HCT116 (cell line): ENCODE results near the gene IL20. TPM values are rescaled to one million over a fixed set of nuclear protein-coding genes. Genes with fewer than 3 reads are reported as not detected.
"Not testable (repeated sequence)": the region's sequence is repeated elsewhere in the genome, so short reads cannot be mapped to it uniquely, and the experiment has no call there.

Source experiments
- ATAC-seq: fragments of 200-7000 bp; cut with Tn5 transposase; 2 replicates; pipeline ENCODE4 v1.9.1; 2020; ENCODE audit warnings: mild to moderate bottlenecking, moderate library complexity
- BruUV-seq: library from RNA; stranded (reverse); fragments of 400-500 nt; replicated peaks from 2 replicates; lab custom pipeline; 2021; lab: Mats Ljungman, UMichigan
- CTCF ChIA-PET: fragments of 300-600 bp; sonication (Branson Sonifier 250); formaldehyde crosslinking; loops from one replicate; lab custom pipeline; 2021; ENCODE audit warnings: antibody characterized with exemption; lab: Charles Lee
- POLR2A ChIA-PET: fragments of 300-600, 350-600 bp; sonication (Branson Sonifier 250); formaldehyde crosslinking; loops from one replicate; lab custom pipeline; 2021; ENCODE audit warnings: antibody characterized with exemption; lab: Charles Lee
- RAD21 ChIA-PET, 2 experiments: fragments of 300-600 bp; sonication (Branson Sonifier 250); formaldehyde crosslinking; loops; one replicate each; lab custom pipeline; 2023; ENCODE audit warnings: low total read pairs in 2 of 2; ENCODE audit not compliant: uncharacterized antibody in 2 of 2, unreplicated experiment in 2 of 2, low non-redundant PET in 1 of 2; lab: Charles Lee
- DNase-seq: peaks from one replicate; pipeline ENCODE4 v3.0.0-alpha.2; 2010; ENCODE audit warnings: low read depth, low spot score
- H2AFZ ChIP-seq: fragments of 200-600 bp; shearing (Covaris generic), sonication (generic); 2 replicates; pipeline ENCODE4 v1.6.1; 2017; ENCODE audit warnings: low read depth, mixed run types, mixed read lengths, antibody characterized with exemption, low read length; ENCODE audit not compliant: poor library complexity, severe bottlenecking
- H3K27ac ChIP-seq: 2 replicates; pipeline ENCODE4 v1.5.1; 2012; ENCODE audit warnings: low read depth, low read length
- H3K27me3 ChIP-seq: fragments of 200-600 bp; sonication (generic); 2 replicates; pipeline ENCODE4 v1.6.1; 2016; ENCODE audit warnings: mixed run types, low read length, mixed read lengths; ENCODE audit not compliant: insufficient read depth
- H3K36me3 ChIP-seq, 2 experiments: fragments of 200-500 bp in 1 of 2; fragments of 200-600 bp in 1 of 2; sonication (Bioruptor generic) in 1 of 2; sonication (generic) in 1 of 2; 2 replicates each; pipeline versions ENCODE4 v1.5.1 to v1.6.1; 2014 to 2016; ENCODE audit warnings: low read length in 2 of 2, inconsistent platforms in 1 of 2, mixed read lengths in 1 of 2, mixed run types in 1 of 2; ENCODE audit not compliant: insufficient read depth in 2 of 2, control insufficient read depth in 1 of 2
- H3K4me1 ChIP-seq, 2 experiments: fragments of 200-600 bp in 1 of 2; sonication (generic) in 1 of 2; 2 replicates each; pipeline versions ENCODE4 v1.5.1 to v1.6.1; 2012 to 2017; ENCODE audit warnings: low read length in 2 of 2, inconsistent platforms in 1 of 2, mild to moderate bottlenecking in 1 of 2, mixed read lengths in 1 of 2, mixed run types in 1 of 2, moderate library complexity in 1 of 2; ENCODE audit not compliant: insufficient read depth in 2 of 2, control insufficient read depth in 1 of 2
- H3K4me2 ChIP-seq: fragments of 200-600 bp; sonication (generic); 2 replicates; pipeline ENCODE4 v1.6.1; 2017; ENCODE audit warnings: mixed run types, low read length, mixed read lengths
- H3K4me3 ChIP-seq, 2 experiments: fragments of 200-600 bp in 1 of 2; sonication (generic) in 1 of 2; replicated peaks in 1 of 2; 2 replicates each; pipeline ENCODE4 v1.5.1; 2011 to 2016; ENCODE audit warnings: low read length in 2 of 2, control low read depth in 1 of 2, low read depth in 1 of 2, mild to moderate bottlenecking in 1 of 2, mixed read lengths in 1 of 2, mixed run types in 1 of 2
- H3K79me2 ChIP-seq: fragments of 200-600 bp; sonication (generic); 2 replicates; pipeline ENCODE4 v1.6.1; 2017; ENCODE audit warnings: mild to moderate bottlenecking, mixed run types, low read length, moderate library complexity, mixed read lengths; ENCODE audit not compliant: insufficient read depth
- H3K9ac ChIP-seq: fragments of 200-600 bp; sonication (generic); 2 replicates; pipeline ENCODE4 v1.6.1; 2016; ENCODE audit warnings: low read length, mixed read lengths
- H3K9me2 ChIP-seq: fragments of 200-600 bp; sonication (generic), shearing (Covaris generic); 2 replicates; pipeline ENCODE4 v1.6.1; 2017; ENCODE audit warnings: mixed run types, mild to moderate bottlenecking, moderate library complexity; ENCODE audit not compliant: insufficient read depth
- H3K9me3 ChIP-seq, 2 experiments: fragments of 200-500 bp in 1 of 2; fragments of 200-600 bp in 1 of 2; sonication (Bioruptor generic) in 1 of 2; sonication (generic) in 1 of 2; 2 replicates each; pipeline ENCODE4 v1.6.1; 2014 to 2017; ENCODE audit warnings: low read length in 2 of 2, mixed read lengths in 2 of 2, inconsistent platforms in 1 of 2, low read depth in 1 of 2, mild to moderate bottlenecking in 1 of 2, mixed run types in 1 of 2, moderate library complexity in 1 of 2; ENCODE audit not compliant: control insufficient read depth in 1 of 2, insufficient read depth in 1 of 2
- H4K20me1 ChIP-seq: fragments of 200-600 bp; sonication (generic), shearing (Covaris generic); 2 replicates; pipeline ENCODE4 v1.6.1; 2017; ENCODE audit warnings: mixed run types, mild to moderate bottlenecking, moderate library complexity; ENCODE audit not compliant: insufficient read depth
- POLR2AphosphoS5 ChIP-seq: IDR thresholded peaks from 2 replicates; pipeline ENCODE4 v1.6.1; 2011; ENCODE audit warnings: mild to moderate bottlenecking, low read depth, low read length, moderate library complexity
- ZNF274 ChIP-seq: fragments of 200-500 bp; sonication (Bioruptor generic); IDR thresholded peaks from 2 replicates; pipeline ENCODE4 v1.6.1; 2014; ENCODE audit warnings: mild to moderate bottlenecking, low read depth, low read length, inconsistent platforms
- intact Hi-C: fragments of 100-400 bp; cut with micrococcal nuclease; formaldehyde crosslinking; loops from 2 replicates; pipeline ENCODE4 v1.10.0; 2022
- total RNA-seq: library from RNA; stranded (reverse); gene quantifications from one replicate; pipeline ENCODE4 v1.2.1, GENCODE V29; 2021; ENCODE audit not compliant: unreplicated experiment
- TF ChIP-seq, protein P1 (sequence below): IDR thresholded peaks from 2 replicates; pipeline ENCODE4 v1.6.1; 2011; ENCODE audit warnings: mild to moderate bottlenecking, low read length, moderate library complexity; ENCODE audit not compliant: insufficient replicate concordance; ENCODE audit errors: extremely low read depth

IL20 gene
- total RNA-seq, 1 experiment from 2014 or later, result not detected

DNA sequence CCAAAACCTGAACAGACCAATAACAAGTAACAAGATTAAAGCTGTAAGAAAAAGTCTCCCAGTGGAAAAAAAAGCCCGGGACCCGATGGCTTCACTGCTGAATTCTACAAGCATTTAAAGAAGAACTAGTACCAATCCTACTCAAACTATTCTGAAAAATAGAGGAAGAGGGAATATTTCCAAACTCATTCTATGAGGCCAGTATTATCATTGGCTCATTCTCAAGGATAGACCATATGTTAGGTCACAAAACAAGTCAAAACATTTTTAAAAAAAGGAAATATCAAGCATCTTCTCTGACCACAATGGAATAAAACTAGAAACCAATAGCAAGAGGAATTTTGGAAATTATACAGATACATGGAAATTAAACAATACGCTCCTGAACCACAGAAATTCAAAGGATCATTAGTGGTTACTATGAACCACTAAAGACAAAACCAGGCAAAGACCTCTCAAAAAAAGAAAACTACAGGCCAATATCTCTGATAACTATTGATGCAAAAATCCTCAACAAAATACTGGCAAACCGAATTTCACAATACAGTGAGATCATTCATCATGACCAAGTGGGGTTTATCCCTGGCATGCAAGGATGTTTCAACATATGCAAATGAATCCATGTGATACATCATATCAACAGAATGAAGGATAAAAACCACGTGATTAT is 13.9 kb upstream of the IL20 start:
- H2AFZ ChIP-seq, result no peak overlapping the region
- H4K20me1 ChIP-seq, result no peaks in the 10 kb centered on the region
- no peak overlapping the region for H3K4me3 ChIP-seq
- no peak overlapping the region for H3K4me2 ChIP-seq
- no peaks in the 10 kb centered on the region for H3K4me1 ChIP-seq
- no peaks in the 10 kb centered on the region for H3K27me3 ChIP-seq
- TF ChIP-seq ZNF274 (no peak), POLR2AphosphoS5 (no peak)
- TF ChIP-seq, protein P1, sequence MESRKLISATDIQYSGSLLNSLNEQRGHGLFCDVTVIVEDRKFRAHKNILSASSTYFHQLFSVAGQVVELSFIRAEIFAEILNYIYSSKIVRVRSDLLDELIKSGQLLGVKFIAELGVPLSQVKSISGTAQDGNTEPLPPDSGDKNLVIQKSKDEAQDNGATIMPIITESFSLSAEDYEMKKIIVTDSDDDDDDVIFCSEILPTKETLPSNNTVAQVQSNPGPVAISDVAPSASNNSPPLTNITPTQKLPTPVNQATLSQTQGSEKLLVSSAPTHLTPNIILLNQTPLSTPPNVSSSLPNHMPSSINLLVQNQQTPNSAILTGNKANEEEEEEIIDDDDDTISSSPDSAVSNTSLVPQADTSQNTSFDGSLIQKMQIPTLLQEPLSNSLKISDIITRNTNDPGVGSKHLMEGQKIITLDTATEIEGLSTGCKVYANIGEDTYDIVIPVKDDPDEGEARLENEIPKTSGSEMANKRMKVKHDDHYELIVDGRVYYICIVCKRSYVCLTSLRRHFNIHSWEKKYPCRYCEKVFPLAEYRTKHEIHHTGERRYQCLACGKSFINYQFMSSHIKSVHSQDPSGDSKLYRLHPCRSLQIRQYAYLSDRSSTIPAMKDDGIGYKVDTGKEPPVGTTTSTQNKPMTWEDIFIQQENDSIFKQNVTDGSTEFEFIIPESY, result no peak
- H3K9me2 ChIP-seq, result no peaks in the 10 kb centered on the region
- peaks cover 0 to 5% of the 10 kb centered on the region in 2 experiments; a peak in 1 of 4 replicates for H3K9me3 ChIP-seq
- ChIA-PET POLR2A (no interaction called here), RAD21 (no interaction called here), CTCF (interaction anchor here (1.0 kb wide), 1 partner anchor 14 kb away, joined by 3 read pairs; the partner anchor contains the start of gene IL20)
- ATAC-seq (no peak), DNase-seq (no peak)
- H3K9ac ChIP-seq, result no peak overlapping the region
- no TSS peak for BruUV-seq
- no peaks in the 10 kb centered on the region for H3K36me3 ChIP-seq
- no peaks in the 10 kb centered on the region for H3K79me2 ChIP-seq
- intact Hi-C loops, result no loop called here
- H3K27ac ChIP-seq, result no peak overlapping the region

DNA sequence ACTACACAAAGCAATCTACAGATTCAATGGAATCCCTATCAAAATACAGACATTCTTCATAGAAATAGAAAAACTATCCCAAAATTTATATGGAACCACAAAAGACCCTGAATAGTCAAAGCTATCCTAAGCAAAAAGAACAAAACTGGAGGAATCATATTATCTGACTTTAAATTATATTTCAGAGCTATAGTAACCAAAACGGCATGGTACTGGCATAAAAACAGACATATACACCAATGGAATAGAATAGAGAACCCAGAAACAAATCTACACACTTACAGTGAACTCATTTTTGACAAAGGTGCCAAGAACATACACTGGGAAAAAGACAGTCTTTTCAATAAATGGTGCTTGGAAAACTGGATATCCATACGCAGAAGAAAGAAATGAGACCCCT is 12.8 kb upstream of the IL20 start:
- intact Hi-C loops, CTCF ChIA-PET, RAD21 ChIA-PET, H2AFZ ChIP-seq, H3K9me2 ChIP-seq, H4K20me1 ChIP-seq, ATAC-seq, H3K79me2 ChIP-seq, DNase-seq, H3K27ac ChIP-seq, H3K4me3 ChIP-seq, H3K4me1 ChIP-seq, BruUV-seq, H3K9ac ChIP-seq, H3K4me2 ChIP-seq, POLR2A ChIA-PET, H3K36me3 ChIP-seq, H3K27me3 ChIP-seq, H3K9me3 ChIP-seq: not testable (repeated sequence)

DNA sequence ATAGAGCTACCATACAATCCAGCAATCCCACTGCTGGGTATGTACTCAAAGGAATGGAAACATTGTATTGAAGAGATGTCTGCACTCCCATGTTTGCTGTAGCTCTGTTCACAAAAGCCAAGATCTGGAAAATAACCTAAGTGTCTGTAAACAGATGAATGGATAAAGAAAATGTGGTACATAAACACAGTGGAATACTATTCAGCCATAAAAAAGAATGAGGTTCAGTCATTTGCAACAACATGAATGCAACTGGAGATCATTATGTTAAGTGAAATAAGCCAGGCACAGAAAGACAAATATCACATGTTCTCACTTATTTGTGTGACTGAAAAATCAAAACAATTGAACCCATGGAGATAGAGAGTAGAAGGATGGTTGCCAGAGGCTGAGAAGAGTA is 11.7 kb upstream of the IL20 start:
- DNase-seq, H3K4me3 ChIP-seq, BruUV-seq, intact Hi-C loops, H3K79me2 ChIP-seq, H3K27ac ChIP-seq, H3K4me2 ChIP-seq, CTCF ChIA-PET, H2AFZ ChIP-seq, ATAC-seq, H3K9me2 ChIP-seq, H3K9ac ChIP-seq, H3K27me3 ChIP-seq, H3K36me3 ChIP-seq, H3K9me3 ChIP-seq, POLR2A ChIA-PET, H4K20me1 ChIP-seq, RAD21 ChIA-PET, H3K4me1 ChIP-seq: not testable (repeated sequence)
